ENCODE measurements around the gene EDN1. TPM values are rescaled to one million over a fixed set of nuclear protein-coding genes. Genes with fewer than 3 reads are reported as not detected.

EDN1 gene
- total and polyA plus RNA-seq, 2 of the 13 experiments (the other 11 are each of a cell fraction or from before 2014, with no cell fraction given) = 0.15 to 1.2 TPM

GRCh38 chr6:12314751-12315150 is 24.6 kb downstream of the EDN1 start (continued):
- TF ChIP-seq, protein P1, sequence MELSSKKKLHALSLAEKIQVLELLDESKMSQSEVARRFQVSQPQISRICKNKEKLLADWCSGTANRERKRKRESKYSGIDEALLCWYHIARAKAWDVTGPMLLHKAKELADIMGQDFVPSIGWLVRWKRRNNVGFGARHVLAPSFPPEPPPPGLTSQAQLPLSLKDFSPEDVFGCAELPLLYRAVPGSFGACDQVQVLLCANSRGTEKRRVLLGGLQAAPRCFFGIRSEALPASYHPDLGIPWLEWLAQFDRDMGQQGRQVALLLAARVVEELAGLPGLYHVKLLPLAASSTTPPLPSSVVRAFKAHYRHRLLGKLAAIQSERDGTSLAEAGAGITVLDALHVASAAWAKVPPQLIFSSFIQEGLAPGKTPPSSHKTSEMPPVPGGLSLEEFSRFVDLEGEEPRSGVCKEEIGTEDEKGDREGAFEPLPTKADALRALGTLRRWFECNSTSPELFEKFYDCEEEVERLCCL (CRISPR knock-in tag; IDR thresholded peaks at IDR 0.05; ENCODE audit: borderline replicate concordance) = no peak
- TF ChIP-seq BHLHE40 (IDR thresholded peaks at IDR 0.05; ENCODE audit: low read length) (no peak), MATR3 (CRISPR knock-in tag; IDR thresholded peaks at IDR 0.05) (no peak), MXD3 (CRISPR knock-in tag; IDR thresholded peaks at IDR 0.05) (no peak)

DNA sequence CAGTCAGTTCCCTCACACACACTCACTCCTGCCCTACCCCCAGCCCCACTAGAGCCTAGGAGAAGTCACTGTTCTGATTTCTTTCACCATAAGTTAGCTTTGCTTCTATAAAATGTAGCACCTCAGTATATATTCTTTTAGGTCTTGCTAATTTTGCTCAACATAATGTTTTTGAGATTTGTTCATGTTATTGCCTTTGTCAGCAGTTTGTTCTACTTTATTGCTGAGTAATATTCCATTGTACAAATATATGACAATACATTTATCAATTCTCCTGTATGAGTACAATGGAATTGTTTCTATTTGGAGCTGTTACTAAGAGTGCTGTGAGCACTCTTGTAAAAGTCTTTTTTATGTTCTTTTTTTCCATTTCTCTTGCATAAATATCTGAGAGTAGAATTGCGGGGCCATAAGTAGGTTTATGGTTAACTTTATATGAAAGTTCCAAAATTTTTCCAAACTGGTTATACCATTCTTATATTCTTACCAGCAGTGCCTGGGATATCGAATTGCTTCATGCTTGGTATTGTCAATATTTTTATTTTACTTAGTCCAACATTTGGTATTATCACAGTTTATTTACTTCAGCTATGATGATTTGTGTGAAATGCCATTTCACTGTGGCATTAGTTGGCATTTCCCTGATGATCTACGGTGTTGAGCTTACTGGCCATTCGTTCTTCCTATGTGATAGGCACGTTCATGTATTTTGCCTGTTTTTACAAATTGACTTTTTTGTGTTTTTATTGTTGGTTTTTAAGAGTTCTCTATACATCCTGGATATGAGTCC is 25.3 kb downstream of the EDN1 start:
- CTCF ChIA-PET (ENCODE audit: low intra/inter-chr PET ratio, low total read pairs) = no interaction called here
- POLR2A ChIA-PET = no interaction called here
- Histone ChIP-seq H3K4me2 (ENCODE audit: low read depth, low read length) (no peak overlapping the region), H3K4me3 (replicated peaks in 1 of 3; ENCODE audit: insufficient read depth in 1 of 3, low read depth in 2 of 3, low read length in 3 of 3) (no peak overlapping the region), H3K4me1 (ENCODE audit: insufficient read depth, low read length) (no peaks in the 10 kb centered on the region), H3K36me3 (replicated peaks in 1 of 2; ENCODE audit: control insufficient read depth in 1 of 2, insufficient read depth in 2 of 2, low read length in 2 of 2) (no peaks in the 10 kb centered on the region), H3K79me2 (ENCODE audit: insufficient read depth, low read length) (no peaks in the 10 kb centered on the region), H3K9ac (ENCODE audit: insufficient read depth, low read depth, low read length) (no peak overlapping the region), H2AFZ (ENCODE audit: low read length) (no peak overlapping the region), H3K9me3 (ENCODE audit: low read length) (peaks cover 5% of the 10 kb centered on the region; the same call in 1 of the 2 replicates), H3K27me3 (ENCODE audit: control insufficient read depth in 1 of 2, insufficient read depth in 2 of 2, low read length in 2 of 2) (no peaks in the 10 kb centered on the region), H4K20me1 (ENCODE audit: insufficient read depth, low read length) (no peaks in the 10 kb centered on the region), H3K27ac (ENCODE audit: extremely low read length, insufficient read depth, low read length) (no peak overlapping the region)
- DNase-seq (ENCODE audit: low spot score) (no peak), ATAC-seq (no peak), FAIRE-seq (no peak)
- intact Hi-C loops (cut with micrococcal nuclease; ENCODE audit: unreplicated experiment) (no loop called here), in situ Hi-C loops (cut with HindIII; ENCODE audit: extremely low pct_ligation_motif_present, low pct_unique_long_range_greater_than_20kb) (no loop called here)
- 66% methylated on average over 5 of the region's 5 CpGs for WGBS (ENCODE audit: low lambda C conversion rate)
- no TSS peak for BruUV-seq (replicated peaks)
- TF ChIP-seq, protein P2, sequence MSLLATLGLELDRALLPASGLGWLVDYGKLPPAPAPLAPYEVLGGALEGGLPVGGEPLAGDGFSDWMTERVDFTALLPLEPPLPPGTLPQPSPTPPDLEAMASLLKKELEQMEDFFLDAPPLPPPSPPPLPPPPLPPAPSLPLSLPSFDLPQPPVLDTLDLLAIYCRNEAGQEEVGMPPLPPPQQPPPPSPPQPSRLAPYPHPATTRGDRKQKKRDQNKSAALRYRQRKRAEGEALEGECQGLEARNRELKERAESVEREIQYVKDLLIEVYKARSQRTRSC (CRISPR knock-in tag; IDR thresholded peaks at IDR 0.05; ENCODE audit: low read depth) = no peak
- no peak for TF ChIP-seq ZNF777 (CRISPR knock-in tag; IDR thresholded peaks at IDR 0.05)
- peak; percentile 87 for TF ChIP-seq MAFF (IDR thresholded peaks at IDR 0.05; ENCODE audit: low read depth, low read length)
- no peak for TF ChIP-seq SALL1 (CRISPR knock-in tag; IDR thresholded peaks at IDR 0.05)
- TF ChIP-seq ZNF20 (CRISPR knock-in tag; IDR thresholded peaks at IDR 0.05) = no peak
- TF ChIP-seq MAFK (conservative IDR thresholded peaks at IDR 0.05 in 1 of 2, IDR thresholded peaks at IDR 0.05 in 1 of 2; ENCODE audit: low read length in 2 of 2) = peak; percentile 76 to 91
